ENCODE data around the gene BCL2.

GRCh38 chr18:63224630-63225029 is 94.9 kb downstream of the BCL2 start:
- TF ChIP-seq CTCF (conservative IDR thresholded peaks at IDR 0.05; ENCODE audit: low read depth, low read length): no peak
- no peak for TF ChIP-seq EZH2phosphoT487 (IDR thresholded peaks at IDR 0.05; ENCODE audit: borderline replicate concordance, low read length)
- no peak for TF ChIP-seq EZH2 (IDR thresholded peaks at IDR 0.05; ENCODE audit: low read length, unreplicated experiment)
